ENCODE results near the gene PROSER2.

- no peak for TF ChIP-seq POLR2AphosphoS5 (IDR thresholded peaks at IDR 0.05; ENCODE audit: low read depth, low read length)
- no peak for TF ChIP-seq POLR2A (IDR thresholded peaks at IDR 0.05; ENCODE audit: low read depth, low read length)
Observed at GRCh38 chr10:11908991-11909390, 85.8 kb downstream of the PROSER2 start.
